ENCODE measurements around the gene MUC5AC.

DNA sequence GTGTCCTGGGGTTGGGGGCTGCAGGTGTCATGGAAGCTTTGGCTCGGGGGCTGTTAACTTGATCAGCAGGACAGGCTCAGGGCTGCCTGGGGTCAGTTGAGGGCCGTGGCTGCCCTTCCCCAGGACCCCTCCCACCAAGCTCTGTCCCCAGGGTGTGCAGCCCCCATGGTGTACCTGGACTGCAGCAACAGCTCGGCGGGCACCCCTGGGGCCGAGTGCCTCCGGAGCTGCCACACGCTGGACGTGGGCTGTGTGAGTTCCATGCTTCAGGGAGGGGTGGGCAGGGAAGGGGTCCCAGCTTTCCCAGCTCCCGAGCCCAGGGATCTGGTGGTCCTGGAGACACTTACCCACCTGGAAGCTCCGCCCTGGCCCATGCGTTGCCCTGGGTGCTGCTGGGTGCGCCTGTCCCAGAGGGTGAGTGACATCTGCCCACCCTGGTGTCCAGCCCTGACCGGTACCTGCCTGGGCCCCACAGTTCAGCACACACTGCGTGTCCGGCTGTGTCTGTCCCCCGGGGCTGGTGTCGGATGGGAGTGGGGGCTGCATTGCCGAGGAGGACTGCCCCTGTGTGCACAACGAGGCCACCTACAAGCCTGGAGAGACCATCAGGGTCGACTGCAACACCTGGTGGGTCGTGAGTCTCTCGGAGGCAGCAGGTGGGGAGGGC lies 76.4 kb downstream of the MUC5AC start:
- TF ChIP-seq POLR2AphosphoS5 (IDR thresholded peaks at IDR 0.05) (no peak), POLR2A (IDR thresholded peaks at IDR 0.05) (no peak), EP300 (IDR thresholded peaks at IDR 0.05; ENCODE audit: low read depth) (no peak)
- TF ChIP-seq, protein P1, sequence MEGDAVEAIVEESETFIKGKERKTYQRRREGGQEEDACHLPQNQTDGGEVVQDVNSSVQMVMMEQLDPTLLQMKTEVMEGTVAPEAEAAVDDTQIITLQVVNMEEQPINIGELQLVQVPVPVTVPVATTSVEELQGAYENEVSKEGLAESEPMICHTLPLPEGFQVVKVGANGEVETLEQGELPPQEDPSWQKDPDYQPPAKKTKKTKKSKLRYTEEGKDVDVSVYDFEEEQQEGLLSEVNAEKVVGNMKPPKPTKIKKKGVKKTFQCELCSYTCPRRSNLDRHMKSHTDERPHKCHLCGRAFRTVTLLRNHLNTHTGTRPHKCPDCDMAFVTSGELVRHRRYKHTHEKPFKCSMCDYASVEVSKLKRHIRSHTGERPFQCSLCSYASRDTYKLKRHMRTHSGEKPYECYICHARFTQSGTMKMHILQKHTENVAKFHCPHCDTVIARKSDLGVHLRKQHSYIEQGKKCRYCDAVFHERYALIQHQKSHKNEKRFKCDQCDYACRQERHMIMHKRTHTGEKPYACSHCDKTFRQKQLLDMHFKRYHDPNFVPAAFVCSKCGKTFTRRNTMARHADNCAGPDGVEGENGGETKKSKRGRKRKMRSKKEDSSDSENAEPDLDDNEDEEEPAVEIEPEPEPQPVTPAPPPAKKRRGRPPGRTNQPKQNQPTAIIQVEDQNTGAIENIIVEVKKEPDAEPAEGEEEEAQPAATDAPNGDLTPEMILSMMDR (IDR thresholded peaks at IDR 0.05), result no peak

Data from transverse colon (tissue), 4 donors.